ENCODE measurements around the gene PDE6G. TPM values are rescaled to one million over a fixed set of nuclear protein-coding genes. Genes with fewer than 3 reads are reported as not detected.

The PDE6G gene
- total and polyA plus RNA-seq, 8 donors, result 0.24 to 6.3 (median 4.6) TPM

GRCh38 chr17:81616877-81617276 is 39.5 kb downstream of the PDE6G start:
- Histone ChIP-seq H3K36me3 (peaks cover 5 to 94% of the 10 kb centered on the region in 2 donors), H3K4me1 (peaks cover 0 to 8% of the 10 kb centered on the region in 2 donors), H3K27me3 (no peaks in the 10 kb centered on the region), H3K27ac (no peak overlapping the region), H3K4me3 (no peak overlapping the region), H3K9me3 (no peaks in the 10 kb centered on the region)
- ATAC-seq, result no peak
- TF ChIP-seq, protein P1, sequence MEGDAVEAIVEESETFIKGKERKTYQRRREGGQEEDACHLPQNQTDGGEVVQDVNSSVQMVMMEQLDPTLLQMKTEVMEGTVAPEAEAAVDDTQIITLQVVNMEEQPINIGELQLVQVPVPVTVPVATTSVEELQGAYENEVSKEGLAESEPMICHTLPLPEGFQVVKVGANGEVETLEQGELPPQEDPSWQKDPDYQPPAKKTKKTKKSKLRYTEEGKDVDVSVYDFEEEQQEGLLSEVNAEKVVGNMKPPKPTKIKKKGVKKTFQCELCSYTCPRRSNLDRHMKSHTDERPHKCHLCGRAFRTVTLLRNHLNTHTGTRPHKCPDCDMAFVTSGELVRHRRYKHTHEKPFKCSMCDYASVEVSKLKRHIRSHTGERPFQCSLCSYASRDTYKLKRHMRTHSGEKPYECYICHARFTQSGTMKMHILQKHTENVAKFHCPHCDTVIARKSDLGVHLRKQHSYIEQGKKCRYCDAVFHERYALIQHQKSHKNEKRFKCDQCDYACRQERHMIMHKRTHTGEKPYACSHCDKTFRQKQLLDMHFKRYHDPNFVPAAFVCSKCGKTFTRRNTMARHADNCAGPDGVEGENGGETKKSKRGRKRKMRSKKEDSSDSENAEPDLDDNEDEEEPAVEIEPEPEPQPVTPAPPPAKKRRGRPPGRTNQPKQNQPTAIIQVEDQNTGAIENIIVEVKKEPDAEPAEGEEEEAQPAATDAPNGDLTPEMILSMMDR (IDR thresholded peaks at IDR 0.05), result no peak
- DNase-seq, result no peak
- intact Hi-C loops (cut with DNase I), result no loop called here

GRCh38 chr17:81615401-81615930 is 40.9 kb downstream of the PDE6G start:
- H3K36me3 ChIP-seq, result peaks cover 0 to 91% of the 10 kb centered on the region in 2 donors

GRCh38 chr17:81612172-81612970 is 44.0 kb downstream of the PDE6G start:
- no peaks in the 10 kb centered on the region for H3K9me3 ChIP-seq
- H3K27me3 ChIP-seq, result no peaks in the 10 kb centered on the region
- TF ChIP-seq, protein P1 (IDR thresholded peaks at IDR 0.05), result no peak
- DNase-seq, result no peak
- no peak overlapping the region for H3K27ac ChIP-seq
- intact Hi-C loops (cut with DNase I), result no loop called here
- peaks cover 0 to 25% of the 10 kb centered on the region in 2 donors for H3K4me1 ChIP-seq
- peaks cover 0 to 91% of the 10 kb centered on the region in 2 donors for H3K36me3 ChIP-seq
- no peak for ATAC-seq
- no peak overlapping the region for H3K4me3 ChIP-seq

More at GRCh38 chr17:81615401-81615930, 40.9 kb downstream of the PDE6G start:
- TF ChIP-seq, protein P1 (IDR thresholded peaks at IDR 0.05), result no peak
- intact Hi-C loops (cut with DNase I), result no loop called here
- no peak for ATAC-seq
- H3K27me3 ChIP-seq, result no peaks in the 10 kb centered on the region
- no peak for DNase-seq
- H3K4me3 ChIP-seq, result no peak overlapping the region
- no peaks in the 10 kb centered on the region for H3K9me3 ChIP-seq
- peaks cover 0 to 8% of the 10 kb centered on the region in 2 donors for H3K4me1 ChIP-seq
- H3K27ac ChIP-seq, result no peak overlapping the region

DNA sequence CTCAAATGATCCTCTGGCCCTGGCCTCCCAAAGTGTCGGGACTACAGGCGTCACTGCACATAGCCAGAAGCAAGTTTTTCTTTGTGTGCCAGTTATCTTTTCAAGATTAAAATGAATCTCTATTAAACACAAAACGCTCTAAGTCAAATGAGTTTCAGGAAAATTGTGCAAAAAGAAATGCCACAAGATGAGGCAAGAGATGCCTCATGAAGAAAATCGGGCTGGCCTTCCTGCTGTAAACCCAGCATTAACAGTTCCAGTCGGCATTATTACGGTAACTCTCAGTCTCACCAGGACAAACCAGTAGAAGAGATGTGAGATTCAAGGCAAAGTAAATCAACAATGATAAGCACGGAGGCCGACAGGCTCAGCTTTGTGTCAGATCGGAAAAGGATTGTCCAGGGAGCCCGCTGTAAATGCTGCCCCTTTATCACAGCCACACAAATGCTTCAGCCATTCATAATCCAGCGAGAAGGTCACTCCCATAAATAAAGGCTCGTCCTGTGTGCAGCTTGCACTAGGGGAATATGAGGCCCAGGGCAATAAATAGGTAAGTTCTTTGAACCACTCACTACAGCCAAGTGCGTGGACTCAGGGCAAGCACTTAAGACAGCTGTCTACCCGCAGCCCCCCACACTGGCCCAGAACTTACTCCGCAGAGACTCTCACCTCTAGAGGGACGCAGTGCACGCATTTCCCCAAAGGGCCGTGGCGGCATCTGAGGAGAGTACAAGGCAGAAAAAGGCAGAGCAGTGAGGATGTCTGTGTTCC is 46.6 kb downstream of the PDE6G start:
- TF ChIP-seq, protein P1 (IDR thresholded peaks at IDR 0.05), result no peak
- H3K36me3 ChIP-seq, result peaks cover 0 to 97% of the 10 kb centered on the region in 2 donors
- DNase-seq (no peak), ATAC-seq (no peak)
- H3K4me3 ChIP-seq, result no peak overlapping the region
- H3K27ac ChIP-seq, result peak overlapping the region in 1 of 2 donors; percentile 40
- intact Hi-C loops (cut with DNase I), result loop anchor here in 1 of 2 donors (10.0 kb wide), 1 partner anchor 355 kb away; no protein-coding TSS in a partner anchor
- no peaks in the 10 kb centered on the region for H3K9me3 ChIP-seq
- H3K27me3 ChIP-seq, result no peaks in the 10 kb centered on the region
- H3K4me1 ChIP-seq, result peaks cover 0 to 21% of the 10 kb centered on the region in 2 donors
